HG02610 (cell line): ENCODE data around the gene MRM1.
A peak's percentile ranks its signal among the peaks of the same experiment; 100 is the strongest.

Source experiments
- ATAC-seq: cut with Tn5 transposase; IDR thresholded peaks from one replicate; pipeline ENCODE4 v1.9.1; 2021; ENCODE audit warnings: mild to moderate bottlenecking, moderate library complexity; ENCODE audit not compliant: unreplicated experiment

Gene MRM1, protein sequence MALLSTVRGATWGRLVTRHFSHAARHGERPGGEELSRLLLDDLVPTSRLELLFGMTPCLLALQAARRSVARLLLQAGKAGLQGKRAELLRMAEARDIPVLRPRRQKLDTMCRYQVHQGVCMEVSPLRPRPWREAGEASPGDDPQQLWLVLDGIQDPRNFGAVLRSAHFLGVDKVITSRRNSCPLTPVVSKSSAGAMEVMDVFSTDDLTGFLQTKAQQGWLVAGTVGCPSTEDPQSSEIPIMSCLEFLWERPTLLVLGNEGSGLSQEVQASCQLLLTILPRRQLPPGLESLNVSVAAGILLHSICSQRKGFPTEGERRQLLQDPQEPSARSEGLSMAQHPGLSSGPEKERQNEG

DNA sequence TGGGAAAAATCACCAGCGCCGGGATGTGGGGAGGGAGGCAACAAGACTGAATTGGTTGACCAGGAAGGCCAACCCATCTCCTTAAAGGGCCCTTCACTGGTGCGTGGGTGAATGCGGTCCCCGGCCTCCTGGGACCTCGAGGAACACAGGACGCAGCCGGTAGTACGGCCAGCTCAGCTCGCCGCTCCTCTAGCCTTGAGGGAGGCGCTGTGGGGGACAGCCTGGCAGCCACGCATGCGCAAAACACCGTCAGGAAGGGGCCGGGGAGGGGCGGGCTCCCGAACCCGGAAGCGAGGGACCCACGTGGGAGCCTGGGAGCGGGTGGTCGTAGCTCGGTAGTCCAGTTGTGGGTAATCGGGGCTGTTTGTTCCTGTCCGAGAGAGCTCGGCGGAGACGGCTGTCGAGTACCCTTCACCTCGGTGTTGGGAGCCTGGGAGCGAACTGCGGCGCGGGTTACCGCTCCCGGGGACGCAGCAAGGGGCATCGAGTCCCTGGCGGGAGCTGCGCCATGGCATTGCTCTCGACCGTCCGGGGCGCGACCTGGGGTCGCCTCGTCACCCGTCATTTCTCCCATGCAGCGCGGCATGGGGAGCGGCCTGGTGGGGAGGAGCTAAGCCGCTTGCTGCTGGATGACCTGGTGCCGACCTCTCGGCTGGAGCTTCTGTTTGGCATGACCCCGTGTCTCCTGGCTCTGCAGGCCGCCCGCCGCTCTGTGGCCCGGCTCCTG, at the start of gene MRM1:
Gene MRM1 (plus strand): TSS at position 281 of the 727 bp plus-strand sequence. CDS start 228 bp downstream, at position 509.
- ATAC-seq, result peak; percentile 84

DNA sequence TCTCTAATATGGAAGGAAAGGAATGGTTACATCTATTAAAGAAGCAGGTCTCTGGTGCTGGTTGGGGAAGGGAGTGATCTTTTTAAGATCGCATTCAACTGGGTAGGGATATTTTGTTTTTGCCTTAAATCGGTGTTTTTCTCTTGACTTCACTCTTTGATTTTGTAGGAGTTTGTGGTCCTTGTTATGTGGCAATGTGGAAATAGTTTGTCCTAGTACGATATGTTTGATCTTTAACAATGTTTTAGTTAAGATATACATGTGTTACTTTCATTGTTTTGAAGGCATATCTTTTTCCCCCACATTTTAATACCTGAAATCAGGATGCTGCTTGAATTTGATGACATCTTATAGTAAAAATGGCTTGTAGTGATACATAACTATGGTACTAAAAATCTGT, 47.9 kb upstream of the MRM1 start:
- no peak for ATAC-seq

DNA sequence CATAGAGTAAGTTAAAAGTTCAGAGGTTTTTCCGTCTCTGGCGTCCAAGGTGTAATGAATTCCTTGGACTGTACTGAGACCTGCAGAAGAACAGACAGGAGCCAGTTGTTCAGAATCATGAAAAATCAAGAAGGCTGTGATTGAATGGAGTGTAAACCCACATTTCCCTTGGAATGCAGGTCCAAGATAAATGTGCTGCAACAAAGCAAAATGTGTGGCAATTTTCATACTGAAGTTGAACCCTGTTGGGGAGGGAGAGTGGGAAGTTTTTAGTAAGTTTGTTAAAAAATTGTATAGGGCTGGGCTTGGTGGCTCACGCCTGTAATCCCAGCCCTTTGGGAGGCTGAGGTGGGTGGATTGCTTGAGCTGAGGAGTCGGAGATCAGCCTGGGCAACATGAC, 35.3 kb upstream of the MRM1 start:
- no peak for ATAC-seq

DNA sequence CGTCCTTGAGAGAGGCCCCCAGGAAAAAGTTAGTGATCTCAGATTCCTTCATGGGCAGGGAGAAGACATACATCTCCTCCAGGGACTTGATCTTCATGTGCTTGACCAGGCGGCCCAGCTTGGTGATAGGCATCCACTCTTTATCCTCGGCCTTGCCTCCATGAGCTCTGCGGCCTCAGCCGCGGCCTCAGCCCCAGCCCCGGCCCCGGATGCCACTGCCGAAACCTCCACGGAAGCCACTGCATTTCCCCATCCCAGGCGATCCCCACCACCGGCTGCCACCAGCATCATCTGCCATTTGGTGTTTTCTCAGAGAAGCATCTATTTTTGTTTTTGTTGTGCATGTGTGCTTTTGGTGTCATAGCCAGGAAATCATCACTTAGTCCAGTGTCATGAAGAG, 26.4 kb upstream of the MRM1 start:
- ATAC-seq, result no peak

DNA sequence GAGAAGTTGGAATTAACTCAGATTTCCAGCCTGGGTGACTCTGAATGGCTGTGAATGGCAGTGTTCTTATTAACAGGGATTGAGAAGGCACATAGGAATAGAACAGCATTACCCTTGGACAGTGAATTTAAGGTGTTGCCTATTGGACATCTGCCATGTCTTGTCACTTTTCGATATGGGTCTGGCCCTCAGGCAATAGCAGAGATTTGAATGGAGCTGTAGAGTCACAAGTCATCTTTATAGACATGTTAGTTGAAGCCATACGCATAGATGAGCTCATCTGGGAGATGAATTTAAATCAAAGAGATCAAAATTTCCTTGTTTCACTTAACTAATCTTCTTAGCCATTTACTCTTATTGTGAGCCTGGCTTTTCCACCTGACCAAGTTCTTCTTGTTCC, 24.6 kb upstream of the MRM1 start:
- ATAC-seq, result no peak

DNA sequence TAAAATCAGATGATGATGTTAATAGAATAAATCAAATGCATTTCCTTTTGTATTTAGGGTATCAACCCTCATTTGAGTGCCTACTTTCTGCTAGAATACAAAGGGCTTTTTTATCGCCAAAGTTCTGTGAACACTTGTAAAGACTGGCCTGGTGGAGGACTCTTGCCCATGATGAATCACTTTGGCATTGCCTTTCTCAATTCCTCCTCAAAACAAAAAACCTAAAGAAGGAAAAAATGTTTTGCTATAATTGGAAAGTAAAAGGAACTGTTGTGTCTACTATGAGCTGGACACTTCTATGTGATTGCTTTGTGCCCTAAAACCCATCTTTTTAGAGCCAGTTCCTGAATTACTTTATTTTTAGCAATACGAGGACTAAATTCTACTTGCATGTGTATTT, 22.7 kb upstream of the MRM1 start:
- no peak for ATAC-seq

DNA sequence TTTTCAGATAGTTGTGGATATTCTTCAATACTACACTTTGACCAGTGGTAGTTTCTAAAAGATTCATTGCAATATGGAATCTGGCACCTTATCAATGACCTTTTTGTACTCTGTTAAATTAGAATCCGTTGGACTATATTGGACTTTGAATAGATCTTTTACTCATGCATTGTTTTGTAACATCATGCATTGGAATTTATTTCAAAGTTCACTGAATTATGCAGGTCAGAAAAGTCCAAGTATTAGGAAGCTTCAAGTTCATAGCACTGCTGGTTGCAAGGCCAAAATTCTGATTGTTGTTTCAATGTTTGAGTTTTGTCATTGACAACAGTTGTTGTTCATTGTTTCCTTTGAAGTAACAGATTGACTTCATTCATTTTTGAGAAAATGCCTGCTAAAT, 17.6 kb upstream of the MRM1 start:
- no peak for ATAC-seq

DNA sequence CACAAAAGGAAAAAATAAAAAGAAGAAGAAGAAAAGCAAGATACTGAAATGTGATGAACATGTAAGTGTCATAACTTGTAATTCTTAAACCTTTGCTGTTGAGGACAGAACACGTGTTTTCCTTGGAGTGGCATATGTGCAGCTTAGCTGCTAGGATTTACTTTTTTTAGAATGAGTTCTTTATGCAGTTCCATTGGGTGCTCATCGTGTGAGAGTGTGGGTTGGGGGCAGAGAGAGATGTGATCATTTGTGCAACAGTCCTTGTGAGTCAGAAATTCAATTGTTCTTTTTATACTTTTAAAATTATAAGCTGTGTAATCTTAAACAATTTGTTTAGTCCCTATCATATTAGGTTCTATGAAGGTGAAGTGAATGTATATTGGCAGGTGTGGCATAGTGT, 15.2 kb upstream of the MRM1 start:
- ATAC-seq, result no peak

DNA sequence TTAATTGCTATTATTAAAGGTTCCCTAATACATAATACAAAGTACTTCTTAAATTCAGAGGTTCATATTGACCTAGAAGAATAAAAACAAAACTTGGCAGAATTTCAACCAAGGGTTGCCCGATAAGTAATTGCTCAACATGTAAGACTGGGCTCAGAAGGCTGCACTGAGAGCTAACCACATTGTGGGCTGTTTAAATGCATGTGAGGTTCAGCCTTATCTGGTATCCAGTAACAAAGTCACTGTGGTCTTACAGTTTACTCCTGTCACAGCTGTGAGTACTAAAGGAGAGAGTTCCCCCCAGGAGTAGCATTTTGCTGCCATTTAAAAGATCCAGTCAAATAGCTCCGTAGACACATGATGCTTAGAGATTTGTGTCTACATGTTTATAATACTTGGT, 11.3 kb upstream of the MRM1 start:
- no peak for ATAC-seq

DNA sequence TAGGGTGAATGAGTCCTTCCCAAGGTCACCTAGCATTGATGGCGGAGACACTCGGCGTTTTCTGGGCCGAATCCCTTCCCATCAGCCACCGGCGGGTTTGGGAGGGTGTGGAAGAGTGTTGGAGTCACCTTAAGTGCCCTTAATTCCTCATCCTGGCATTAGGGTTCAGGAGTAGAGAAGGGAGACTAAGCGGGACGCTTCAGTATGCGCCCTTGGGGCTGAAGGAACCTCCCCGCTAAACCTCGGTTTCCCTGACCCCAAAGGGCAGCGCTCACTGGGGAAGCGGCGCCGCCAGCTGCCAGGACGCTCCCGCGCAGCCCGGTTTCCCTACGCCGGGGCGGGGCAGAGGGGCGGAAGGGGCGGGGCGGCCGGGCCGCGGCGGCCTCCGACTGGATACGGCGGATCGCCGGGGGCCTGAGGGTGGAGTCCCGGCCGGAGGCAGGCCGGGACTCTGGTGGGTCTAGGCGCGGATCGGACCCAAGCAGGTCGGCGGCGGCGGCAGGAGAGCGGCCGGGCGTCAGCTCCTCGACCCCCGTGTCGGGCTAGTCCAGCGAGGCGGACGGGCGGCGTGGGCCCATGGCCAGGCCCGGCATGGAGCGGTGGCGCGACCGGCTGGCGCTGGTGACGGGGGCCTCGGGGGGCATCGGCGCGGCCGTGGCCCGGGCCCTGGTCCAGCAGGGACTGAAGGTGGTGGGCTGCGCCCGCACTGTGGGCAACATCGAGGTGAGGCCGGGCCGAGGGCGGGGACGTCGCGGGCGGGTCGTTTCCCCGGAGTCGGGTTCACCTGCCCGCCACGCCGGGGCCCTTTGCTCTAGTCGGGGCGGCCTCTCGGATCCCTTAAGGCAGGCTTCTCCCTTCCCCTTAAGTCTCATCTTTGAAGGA, 9.7 kb upstream of the MRM1 start, which contains the start of gene DHRS11:
Gene DHRS11 (plus strand): TSS at position 446 of the 882 bp plus-strand sequence. CDS start 131 bp downstream, at position 577.
- ATAC-seq, result peak; percentile 79

DNA sequence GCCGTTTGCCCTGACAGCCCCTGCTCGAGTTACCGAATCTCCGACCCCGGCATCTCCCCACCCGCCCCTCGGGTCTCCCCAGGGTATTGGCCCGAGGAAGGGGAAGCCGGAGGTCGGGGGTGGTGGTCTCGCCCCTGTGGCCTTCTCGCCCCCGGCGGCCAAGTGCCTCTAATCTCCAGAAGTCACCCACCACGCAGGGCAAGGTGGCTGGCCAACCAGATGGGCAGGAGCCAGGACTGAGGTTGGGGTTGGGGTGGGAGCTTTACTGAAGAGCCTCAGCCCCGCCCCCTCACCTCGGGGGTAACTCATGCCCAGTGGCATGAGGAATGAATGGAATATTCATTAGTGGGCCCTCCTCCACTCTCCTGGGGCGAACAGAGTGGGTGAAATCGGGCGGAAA, 9.1 kb upstream of the MRM1 start:
- no peak for ATAC-seq

DNA sequence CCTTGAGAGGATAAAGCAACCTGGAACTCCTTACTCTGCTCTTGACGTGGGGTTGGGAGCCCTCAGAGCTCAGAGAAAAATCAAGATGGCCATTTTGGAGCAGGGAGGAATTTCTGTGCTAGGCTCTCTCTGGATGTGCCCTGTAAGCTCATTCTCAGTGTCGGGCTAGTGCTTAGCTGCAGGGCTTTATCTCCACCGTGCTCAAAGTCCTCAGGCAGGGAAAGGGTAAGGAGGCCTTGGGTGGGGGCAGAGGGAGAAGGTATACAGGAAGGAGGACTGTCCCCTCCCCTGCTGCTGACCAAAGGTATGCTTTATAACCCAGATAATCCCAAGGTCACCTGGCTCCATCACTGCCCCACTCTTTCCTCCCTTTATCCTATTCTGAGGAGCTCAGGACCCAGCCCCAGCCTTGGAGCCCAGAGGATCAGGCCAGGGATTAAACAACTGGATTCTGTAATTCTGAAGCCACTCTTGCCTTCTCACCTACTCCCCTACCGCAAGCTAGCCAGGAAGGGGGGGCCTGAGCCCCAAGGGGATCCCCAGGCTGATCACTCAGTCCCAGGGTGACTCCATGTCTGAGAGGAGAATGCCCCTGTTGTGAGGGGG, 8.6 kb upstream of the MRM1 start:
- no peak for ATAC-seq

DNA sequence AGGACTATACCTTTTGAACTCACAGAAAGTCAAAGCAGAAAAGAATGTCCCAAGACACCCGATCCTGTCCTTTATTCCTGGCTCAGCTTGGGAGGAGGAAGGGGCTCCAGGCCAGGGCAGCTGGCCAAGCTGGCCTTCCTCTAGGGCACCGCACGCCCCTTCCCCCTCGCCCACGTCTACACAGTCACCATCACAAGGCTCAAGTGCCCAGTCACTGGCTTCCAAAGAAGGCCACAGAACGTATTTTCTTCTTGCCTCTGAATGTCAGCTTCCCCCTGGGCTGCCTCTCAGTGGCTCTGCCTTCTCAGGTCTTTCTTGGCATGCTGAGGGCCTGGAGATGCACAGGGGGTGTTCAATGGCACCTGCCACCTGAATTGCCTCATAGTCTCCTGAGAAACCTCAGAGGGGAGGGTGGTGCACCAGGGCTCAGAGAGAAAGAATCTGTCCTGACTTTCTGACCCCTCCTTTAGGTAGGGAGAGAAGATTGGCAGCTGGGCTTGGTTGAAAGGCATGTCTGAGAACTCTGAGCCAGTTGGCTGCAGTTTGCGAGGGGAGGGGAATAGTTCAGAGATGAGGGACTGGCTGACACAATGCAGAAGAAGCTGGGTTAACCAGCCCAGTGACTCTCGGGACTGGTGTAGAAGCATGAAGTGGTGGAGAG, 7.6 kb upstream of the MRM1 start:
- no peak for ATAC-seq

DNA sequence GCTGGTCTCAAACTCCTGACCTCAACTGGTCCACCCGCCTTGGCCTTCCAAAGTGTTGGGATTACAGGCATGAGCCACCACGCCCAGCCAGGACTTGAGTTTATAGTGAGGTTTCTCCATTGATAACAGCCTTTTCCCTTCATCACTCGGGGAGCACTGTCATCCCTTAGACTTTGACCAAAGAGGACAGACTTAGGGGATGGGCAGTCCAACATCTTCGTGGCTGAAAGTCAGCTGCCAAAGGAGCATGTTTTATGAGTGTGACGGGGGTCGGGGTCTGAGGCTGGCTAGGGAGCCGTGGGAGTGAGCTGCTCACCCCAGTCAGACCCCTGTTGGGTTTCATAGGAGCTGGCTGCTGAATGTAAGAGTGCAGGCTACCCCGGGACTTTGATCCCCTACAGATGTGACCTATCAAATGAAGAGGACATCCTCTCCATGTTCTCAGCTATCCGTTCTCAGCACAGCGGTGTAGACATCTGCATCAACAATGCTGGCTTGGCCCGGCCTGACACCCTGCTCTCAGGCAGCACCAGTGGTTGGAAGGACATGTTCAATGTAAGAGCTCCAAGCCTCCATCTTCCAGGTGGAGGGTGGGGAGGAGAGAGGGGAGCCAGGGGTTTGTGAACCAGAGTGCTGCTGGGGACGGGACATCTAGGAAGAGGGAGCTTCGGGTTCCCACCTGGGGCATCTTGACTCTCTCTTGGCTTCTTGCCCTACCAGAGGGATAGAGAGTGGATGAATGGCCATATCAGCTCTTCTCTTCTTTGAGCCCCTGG, 6.6 kb upstream of the MRM1 start:
- no peak for ATAC-seq

DNA sequence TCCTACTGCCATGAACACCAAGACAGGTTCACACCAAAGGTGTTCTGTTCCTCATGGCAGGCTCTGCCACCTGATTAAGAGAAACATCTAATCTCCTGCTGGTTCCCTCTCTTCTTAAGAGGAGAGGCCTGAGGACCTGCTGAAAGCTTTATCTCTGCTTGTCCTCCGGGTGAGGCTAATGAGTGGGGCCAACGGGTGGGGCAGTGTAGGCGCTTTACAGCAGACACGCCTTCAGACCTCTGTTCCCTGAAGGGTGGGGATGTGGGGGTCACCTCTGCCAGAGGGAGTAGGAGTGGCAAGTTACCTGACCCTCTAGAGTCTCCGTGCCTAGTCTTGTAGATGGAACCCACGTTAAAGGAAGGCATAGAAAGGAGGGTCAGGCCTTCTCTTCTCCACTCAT, 4.2 kb upstream of the MRM1 start:
- no peak for ATAC-seq

DNA sequence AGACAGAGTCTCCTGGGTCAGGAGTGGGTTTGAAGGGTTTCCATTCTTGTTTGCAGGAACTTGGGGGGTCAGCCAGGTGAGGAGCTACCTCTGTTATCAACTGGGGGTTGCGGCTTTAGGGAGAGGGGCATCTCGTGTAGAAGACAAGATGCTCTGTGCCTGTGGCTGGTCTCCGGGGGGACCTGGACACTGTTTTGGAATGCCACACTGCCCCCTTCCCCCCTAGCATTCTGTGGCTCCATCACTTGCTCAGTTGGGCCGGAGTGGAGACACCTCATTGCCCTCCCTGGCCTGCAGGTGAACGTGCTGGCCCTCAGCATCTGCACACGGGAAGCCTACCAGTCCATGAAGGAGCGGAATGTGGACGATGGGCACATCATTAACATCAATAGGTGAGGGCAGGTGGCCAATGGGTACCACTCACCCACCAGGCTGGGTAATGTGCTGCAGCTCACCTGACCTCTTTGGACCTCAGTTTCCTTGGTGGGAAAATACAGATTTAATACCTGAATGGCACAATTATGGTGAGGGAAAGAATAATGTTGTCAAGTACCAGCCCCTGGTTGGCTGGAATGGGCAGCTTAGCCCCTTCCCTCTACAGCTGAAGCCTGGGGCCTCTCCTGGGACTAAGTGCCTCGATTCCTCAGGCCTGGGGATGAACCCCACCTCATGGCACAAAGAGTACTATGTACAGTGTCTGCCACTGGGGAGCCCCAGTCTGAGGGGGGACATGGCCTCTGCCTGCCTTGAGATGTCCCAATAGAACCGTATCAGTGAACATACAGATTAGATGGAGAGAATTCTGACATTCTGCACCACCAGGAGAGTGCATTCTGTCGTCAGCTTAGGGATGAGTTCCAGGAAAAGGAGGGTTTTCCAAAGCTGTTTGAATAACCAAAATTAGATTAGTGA, 3.3 kb upstream of the MRM1 start:
- no peak for ATAC-seq

DNA sequence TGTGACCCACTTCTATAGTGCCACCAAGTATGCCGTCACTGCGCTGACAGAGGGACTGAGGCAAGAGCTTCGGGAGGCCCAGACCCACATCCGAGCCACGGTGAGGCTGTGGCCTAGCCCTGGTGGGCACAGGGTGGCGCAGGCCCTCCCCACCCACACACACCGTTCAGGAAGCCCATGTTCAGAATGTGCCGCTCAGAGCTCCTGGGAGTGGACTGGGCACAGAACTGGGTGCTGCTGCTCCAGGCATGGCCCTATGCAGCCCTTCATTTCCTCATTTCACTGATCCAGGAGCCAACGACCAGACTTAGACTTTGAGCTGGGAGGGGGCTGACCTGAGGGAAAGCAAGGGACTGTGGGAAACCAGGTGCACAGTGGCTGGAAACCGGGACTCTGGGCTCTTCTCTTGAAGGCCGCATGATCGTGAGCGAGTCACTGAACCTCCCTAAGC, 2.4 kb upstream of the MRM1 start:
- ATAC-seq, result no peak

DNA sequence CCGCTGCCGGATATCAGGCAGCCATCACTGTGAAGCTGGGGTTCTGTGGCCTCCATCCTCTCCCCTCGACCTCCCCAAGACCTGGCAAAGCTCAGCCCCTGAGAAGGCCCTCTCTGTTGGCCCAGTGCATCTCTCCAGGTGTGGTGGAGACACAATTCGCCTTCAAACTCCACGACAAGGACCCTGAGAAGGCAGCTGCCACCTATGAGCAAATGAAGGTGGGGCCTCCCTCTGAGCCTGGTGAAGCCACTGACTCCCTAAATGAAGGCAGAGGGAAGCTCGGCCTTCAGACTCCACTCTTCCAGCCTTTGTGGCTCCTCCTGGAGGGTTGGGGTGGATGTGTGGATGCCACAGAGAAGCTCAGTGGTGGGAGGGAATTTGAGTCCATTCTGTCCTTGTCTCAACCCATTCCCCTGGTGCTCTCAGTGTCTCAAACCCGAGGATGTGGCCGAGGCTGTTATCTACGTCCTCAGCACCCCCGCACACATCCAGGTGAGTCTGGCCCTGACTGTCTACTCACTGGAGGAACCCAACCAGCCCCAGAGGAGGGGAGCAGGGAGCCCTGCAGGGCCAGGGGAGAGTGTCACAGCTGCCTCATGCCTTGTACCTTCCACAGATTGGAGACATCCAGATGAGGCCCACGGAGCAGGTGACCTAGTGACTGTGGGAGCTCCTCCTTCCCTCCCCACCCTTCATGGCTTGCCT, 1.7 kb upstream of the MRM1 start:
- no peak for ATAC-seq
